K562 (cell line): ENCODE data around the gene P2RY14. TPM values are rescaled to one million over a fixed set of nuclear protein-coding genes. Genes with fewer than 3 reads are reported as not detected.

ENCODE experiments used
- ATAC-seq: fragments of 200-7000 bp; cut with Tn5 transposase; 3 replicates; pipeline ENCODE4 v1.9.1; 2020; ENCODE audit warnings: moderate library complexity
- BruUV-seq: library from RNA; stranded (reverse); fragments of 400-500 nt; replicated peaks from 2 replicates; lab custom pipeline; 2021; lab: Mats Ljungman, UMichigan
- CTCF ChIA-PET: fragments of 300-600 bp; formaldehyde crosslinking; extraction: SDS; loops from one replicate; lab custom pipeline; 2021; ENCODE audit warnings: low intra/inter-chr PET ratio; lab: Yijun Ruan, JAX
- POLR2A ChIA-PET: fragments of 300-600, 350-650 bp; sonication (Branson Sonifier 250); formaldehyde crosslinking; extraction: SDS; loops from one replicate; lab custom pipeline; 2021; ENCODE audit warnings: antibody characterized with exemption, inconsistent platforms; lab: Yijun Ruan, JAX
- DNase-seq, 4 experiments: peaks; one replicate each; pipeline versions ENCODE4 v3.0.0 to v3.0.0-alpha.2; 2011 to 2018; ENCODE audit warnings: low spot score in 3 of 4, mixed read lengths in 3 of 4; ENCODE audit errors: extremely low read depth in 1 of 4
- FAIRE-seq: peaks from 2 replicates; lab custom pipeline; 2011; peaks lifted over from hg19 to GRCh38; lab: Jason Lieb, UNC
- H2AFZ ChIP-seq: 2 replicates; pipeline ENCODE4 v1.6.0; 2011; ENCODE audit warnings: low read depth, low read length, control low read depth, inconsistent platforms
- H3K27ac ChIP-seq: fragments of 200-600 bp; 3 replicates; pipeline ENCODE4 v1.8.0; 2011; ENCODE audit warnings: low read depth, mild to moderate bottlenecking, control low read depth, inconsistent platforms, low read length, moderate library complexity, mixed read lengths; ENCODE audit errors: extremely low read depth
- H3K27me3 ChIP-seq, 2 experiments: fragments of 300-600 bp in 1 of 2; 2 replicates in 1 of 2; 3 replicates in 1 of 2; pipeline versions ENCODE4 v1.6.0 to v1.8.0; 2011; ENCODE audit warnings: inconsistent platforms in 2 of 2, low read length in 2 of 2, mild to moderate bottlenecking in 1 of 2, mixed read lengths in 1 of 2, moderate library complexity in 1 of 2; ENCODE audit not compliant: control insufficient read depth in 2 of 2, insufficient read depth in 2 of 2
- H3K36me3 ChIP-seq: fragments of 300-600 bp; 3 replicates; pipeline ENCODE4 v1.8.0; 2011; ENCODE audit warnings: mild to moderate bottlenecking, low read length, inconsistent platforms; ENCODE audit not compliant: control insufficient read depth, insufficient read depth
- H3K4me1 ChIP-seq, 2 experiments: fragments of 200-600 bp in 1 of 2; replicated peaks in 1 of 2; 2 replicates in 1 of 2; 3 replicates in 1 of 2; pipeline versions ENCODE4 v1.5.1 to v1.8.0; 2011; ENCODE audit warnings: inconsistent platforms in 2 of 2, low read length in 2 of 2, mild to moderate bottlenecking in 1 of 2, mixed read lengths in 1 of 2, moderate library complexity in 1 of 2; ENCODE audit not compliant: control insufficient read depth in 2 of 2, insufficient read depth in 2 of 2
- H3K4me2 ChIP-seq: 2 replicates; pipeline ENCODE4 v1.6.1; 2011; ENCODE audit warnings: low read length, control low read depth, inconsistent platforms, mixed read lengths; ENCODE audit not compliant: insufficient read depth
- H3K4me3 ChIP-seq: fragments of 200-600 bp; sonication (generic), shearing (Covaris generic); 2 replicates; pipeline ENCODE4 v1.5.1; 2016; ENCODE audit warnings: control low read depth, inconsistent platforms
- H3K79me2 ChIP-seq: fragments of 200-600 bp; 3 replicates; pipeline ENCODE4 v1.8.0; 2011; ENCODE audit warnings: low read length, inconsistent platforms; ENCODE audit not compliant: control insufficient read depth, insufficient read depth
- H3K9ac ChIP-seq, 2 experiments: 2 replicates each; pipeline versions ENCODE4 v1.6.0 to v1.6.1; 2011; ENCODE audit warnings: low read depth in 2 of 2, low read length in 2 of 2, control low read depth in 1 of 2, inconsistent platforms in 1 of 2, mild to moderate bottlenecking in 1 of 2, mixed read lengths in 1 of 2; ENCODE audit not compliant: insufficient read depth in 1 of 2
- H3K9me1 ChIP-seq: one replicate; pipeline ENCODE4 v1.6.0; 2011; ENCODE audit warnings: inconsistent platforms, mild to moderate bottlenecking, low read length, moderate library complexity; ENCODE audit not compliant: control insufficient read depth, insufficient read depth
- H3K9me3 ChIP-seq: replicated peaks from 2 replicates; pipeline ENCODE4 v1.5.1; 2011; ENCODE audit warnings: low read depth, low read length, inconsistent platforms; ENCODE audit not compliant: control insufficient read depth, insufficient read depth
- H4K20me1 ChIP-seq: replicated peaks from 2 replicates; pipeline ENCODE4 v1.6.1; 2011; ENCODE audit warnings: low read length, inconsistent platforms, mixed read lengths; ENCODE audit not compliant: control insufficient read depth, insufficient read depth
- DACH1 ChIP-seq: fragments of 450-650 bp; IDR thresholded peaks from 2 replicates; pipeline ENCODE4 v1.6.1; 2018; ENCODE audit not compliant: partially characterized antibody
- L3MBTL2 ChIP-seq: fragments of 450-650 bp; IDR thresholded peaks from 2 replicates; pipeline ENCODE4 v1.6.1; 2016; ENCODE audit warnings: mild to moderate bottlenecking, moderate library complexity
- MLX ChIP-seq, 2 experiments: fragments of 450-650 bp in 1 of 2; sonication (generic) in 1 of 2; formaldehyde crosslinking; conservative IDR thresholded peaks; 2 replicates each; pipeline versions ENCODE4 v1.4.0 to v1.8.1; 2020 to 2022; ENCODE audit warnings: mild to moderate bottlenecking in 1 of 2, missing genetic modification reagents in 1 of 2
- POU5F1 ChIP-seq: fragments of 150-350 bp; IDR thresholded peaks from 2 replicates; pipeline ENCODE4 v1.6.1; 2014; ENCODE audit warnings: borderline replicate concordance, low read length, low read depth, mild to moderate bottlenecking; ENCODE audit not compliant: partially characterized antibody
- PPARD ChIP-seq: fragments of 250-450 bp; sonication (Bioruptor Pico); IDR thresholded peaks from 2 replicates; pipeline ENCODE4 v1.8.0; 2022; ENCODE audit warnings: inconsistent platforms, mild to moderate bottlenecking, moderate library complexity
- TFAP4 ChIP-seq: sonication (generic); formaldehyde crosslinking; IDR thresholded peaks from 2 replicates; pipeline ENCODE4 v1.8.0; 2022; ENCODE audit warnings: missing genetic modification reagents, mild to moderate bottlenecking, moderate library complexity, borderline replicate concordance
- ZKSCAN8 ChIP-seq: fragments of 200-800 bp; sonication (Bioruptor generic); IDR thresholded peaks from 2 replicates; pipeline ENCODE4 v1.6.1; 2016; ENCODE audit warnings: missing genetic modification characterization, missing compliant biosample characterization
- ZNF23 ChIP-seq: fragments of 250-450 bp; sonication (Bioruptor Pico); IDR thresholded peaks from 2 replicates; pipeline ENCODE4 v1.4.0; 2020; ENCODE audit warnings: mild to moderate bottlenecking
- ZNF263 ChIP-seq: sonication (generic); formaldehyde crosslinking; IDR thresholded peaks from 2 replicates; pipeline ENCODE4 v1.8.0; 2022; ENCODE audit warnings: mild to moderate bottlenecking, missing genetic modification reagents, borderline replicate concordance
- WGBS: fragments of 100-300 bp; shearing (Covaris generic); methylation state at CpG from one replicate; pipeline ENCODE4 v1.1.6; 2016; ENCODE audit warnings: low coverage, mixed read lengths; ENCODE audit not compliant: insufficient coverage; ENCODE audit errors: missing lambda C conversion rate; 5-methylcytosine and 5-hydroxymethylcytosine counted together
- in situ Hi-C: fragments of 300-500 bp; cut with MboI; formaldehyde crosslinking; loops from 4 replicates; pipeline ENCODE4 v1.15.0; 2018; ENCODE audit warnings: inconsistent platforms, mixed read lengths
- intact Hi-C: fragments of 100-400 bp; cut with micrococcal nuclease; formaldehyde crosslinking; loops from 2 replicates; pipeline ENCODE4 v1.14.2; 2022
- polyA plus RNA-seq, 8 experiments: library from polyadenylated mRNA; depleted of rRNA in 4 of 8; stranded (reverse) in 5 of 8; unstranded in 3 of 8; fragments of >200 nt; fragmentation: Nextera tagmentation in 2 of 8; fragmentation: Illumina TruSeq in 1 of 8; extraction: Ambion mirVana in 2 of 8; extraction: Trizol in 1 of 8; gene quantifications; 2 replicates each; pipeline versions ENCODE4 v1.2.1 to v1.2.3, GENCODE V29; 2011 to 2014; ENCODE audit warnings: inconsistent platforms in 1 of 8, missing spikeins in 1 of 8
- total RNA-seq, 7 experiments: library from RNA; depleted of rRNA in 6 of 7; stranded (reverse); fragments of >200 nt in 6 of 7; fragmentation: Illumina TruSeq in 2 of 7; extraction: Trizol in 2 of 7; gene quantifications; 2 replicates each; pipeline versions ENCODE4 v1.2.1 to v1.2.3, GENCODE V29; 2011 to 2021; ENCODE audit warnings: low replicate concordance in 1 of 7
- TF ChIP-seq, protein P1 (sequence below): fragments of 450-650 bp; formaldehyde crosslinking; IDR thresholded peaks from 2 replicates; pipeline ENCODE4 v1.4.0; 2020; ENCODE audit warnings: mild to moderate bottlenecking, moderate library complexity
- TF ChIP-seq, protein P2 (sequence below): sonication (generic); IDR thresholded peaks from 2 replicates; pipeline ENCODE4 v1.6.1; 2016

The P2RY14 gene
- total and polyA plus RNA-seq, 9 of the 15 experiments (the other 6 are each of a cell fraction or from before 2014, with no cell fraction given): not detected

DNA sequence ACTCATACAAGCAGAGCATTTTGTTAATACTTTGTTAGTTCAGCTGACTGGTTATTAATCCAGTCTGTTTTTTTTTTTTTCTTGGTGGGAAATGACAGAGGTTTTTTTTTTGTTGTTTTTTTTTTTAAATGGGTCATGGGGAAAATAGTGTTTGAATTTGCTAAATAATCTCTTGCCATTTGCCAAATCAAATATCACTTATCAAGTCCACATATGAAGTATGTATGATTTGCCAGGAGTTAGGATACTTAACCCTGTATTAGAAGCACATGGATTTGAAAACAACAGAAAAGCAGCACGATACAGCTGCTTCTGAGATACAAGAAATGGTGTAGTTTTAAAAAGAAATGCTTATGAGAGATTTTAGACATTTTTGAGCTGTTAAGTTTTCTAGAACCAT is 21.6 kb downstream of the P2RY14 start:
- FAIRE-seq (no peak), ATAC-seq (no peak), DNase-seq (no peak)
- H3K36me3 ChIP-seq: no peaks in the 10 kb centered on the region
- no peaks in the 10 kb centered on the region for H3K4me1 ChIP-seq
- peaks cover 0 to 7% of the 10 kb centered on the region in 2 experiments; a peak in 2 of 5 replicates for H3K27me3 ChIP-seq
- H2AFZ ChIP-seq: no peak overlapping the region
- in situ Hi-C loops: no loop called here
- WGBS: 0% methylated on average over 1 of the region's 1 CpG
- no peak overlapping the region for H3K4me3 ChIP-seq
- no peak overlapping the region for H3K4me2 ChIP-seq
- ChIA-PET CTCF (no interaction called here), POLR2A (no interaction called here)
- no peak overlapping the region for H3K27ac ChIP-seq
- no peak overlapping the region for H3K9ac ChIP-seq
- intact Hi-C loops: no loop called here
- H3K79me2 ChIP-seq: no peaks in the 10 kb centered on the region
- no TSS peak for BruUV-seq
- H3K9me3 ChIP-seq: no peaks in the 10 kb centered on the region
- no peaks in the 10 kb centered on the region for H4K20me1 ChIP-seq
- no peak for TF ChIP-seq DACH1
- TF ChIP-seq, protein P1, sequence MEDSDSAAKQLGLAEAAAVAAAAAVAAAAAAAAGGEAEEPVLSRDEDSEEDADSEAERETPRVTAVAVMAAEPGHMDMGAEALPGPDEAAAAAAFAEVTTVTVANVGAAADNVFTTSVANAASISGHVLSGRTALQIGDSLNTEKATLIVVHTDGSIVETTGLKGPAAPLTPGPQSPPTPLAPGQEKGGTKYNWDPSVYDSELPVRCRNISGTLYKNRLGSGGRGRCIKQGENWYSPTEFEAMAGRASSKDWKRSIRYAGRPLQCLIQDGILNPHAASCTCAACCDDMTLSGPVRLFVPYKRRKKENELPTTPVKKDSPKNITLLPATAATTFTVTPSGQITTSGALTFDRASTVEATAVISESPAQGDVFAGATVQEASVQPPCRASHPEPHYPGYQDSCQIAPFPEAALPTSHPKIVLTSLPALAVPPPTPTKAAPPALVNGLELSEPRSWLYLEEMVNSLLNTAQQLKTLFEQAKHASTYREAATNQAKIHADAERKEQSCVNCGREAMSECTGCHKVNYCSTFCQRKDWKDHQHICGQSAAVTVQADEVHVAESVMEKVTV (CRISPR knock-in tag): no peak
- TF ChIP-seq TFAP4 (CRISPR knock-in tag): no peak
- no peak for TF ChIP-seq ZNF23
- no peak for TF ChIP-seq MLX (CRISPR knock-in tag; conservative IDR thresholded peaks at IDR 0.05)
- TF ChIP-seq ZNF263: no peak
- no peak for TF ChIP-seq POU5F1
- no peak for TF ChIP-seq ZKSCAN8
- no peak for TF ChIP-seq PPARD (CRISPR knock-in tag)
- no peak for TF ChIP-seq L3MBTL2
- TF ChIP-seq, protein P2, sequence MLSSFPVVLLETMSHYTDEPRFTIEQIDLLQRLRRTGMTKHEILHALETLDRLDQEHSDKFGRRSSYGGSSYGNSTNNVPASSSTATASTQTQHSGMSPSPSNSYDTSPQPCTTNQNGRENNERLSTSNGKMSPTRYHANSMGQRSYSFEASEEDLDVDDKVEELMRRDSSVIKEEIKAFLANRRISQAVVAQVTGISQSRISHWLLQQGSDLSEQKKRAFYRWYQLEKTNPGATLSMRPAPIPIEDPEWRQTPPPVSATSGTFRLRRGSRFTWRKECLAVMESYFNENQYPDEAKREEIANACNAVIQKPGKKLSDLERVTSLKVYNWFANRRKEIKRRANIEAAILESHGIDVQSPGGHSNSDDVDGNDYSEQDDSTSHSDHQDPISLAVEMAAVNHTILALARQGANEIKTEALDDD: no peak
- H3K9me1 ChIP-seq: no peaks in the 10 kb centered on the region
